Endothelial cell of umbilical vein (primary cell): Measurements from ENCODE around the gene SYAP1. TPM values are rescaled to one million over a fixed set of nuclear protein-coding genes. Genes with fewer than 3 reads are reported as not detected.

Experiments used
- BruUV-seq: library from RNA; stranded (reverse); fragments of 400-500 nt; replicated peaks from 2 replicates; lab custom pipeline; 2021; lab: Mats Ljungman, UMichigan
- CTCF ChIA-PET: fragments of 300-600, 350-600 bp; sonication (Branson Sonifier 250); formaldehyde crosslinking; loops from one replicate; lab custom pipeline; 2021; ENCODE audit warnings: antibody characterized with exemption, inconsistent platforms; lab: Charles Lee
- POLR2A ChIA-PET: fragments of 300-600, 350-600 bp; sonication (Branson Sonifier 250); formaldehyde crosslinking; loops from one replicate; lab custom pipeline; 2021; ENCODE audit warnings: antibody characterized with exemption, inconsistent platforms; lab: Charles Lee
- DNase-seq: peaks from one replicate; pipeline ENCODE4 v3.0.0-alpha.2; 2011; ENCODE audit warnings: low read depth, low spot score
- FAIRE-seq: peaks from 2 replicates; lab custom pipeline; 2011; peaks lifted over from hg19 to GRCh38; lab: Jason Lieb, UNC
- H2AFZ ChIP-seq: 2 replicates; pipeline ENCODE4 v1.6.0; 2012; ENCODE audit warnings: low read depth, low read length, control low read depth, inconsistent platforms
- H3K27ac ChIP-seq: 2 replicates; pipeline ENCODE4 v1.5.1; 2011; ENCODE audit warnings: low read depth, mild to moderate bottlenecking, control low read depth, low read length, moderate library complexity; ENCODE audit not compliant: insufficient read depth
- H3K27me3 ChIP-seq, 2 experiments: 2 replicates each; pipeline versions ENCODE4 v1.6.0 to v1.6.1; 2011; ENCODE audit warnings: low read length in 2 of 2, mixed read lengths in 1 of 2; ENCODE audit not compliant: control insufficient read depth in 2 of 2, insufficient read depth in 2 of 2
- H3K36me3 ChIP-seq, 2 experiments: 2 replicates in 1 of 2; 3 replicates in 1 of 2; pipeline ENCODE4 v1.5.1; 2011; ENCODE audit warnings: low read length in 2 of 2, mild to moderate bottlenecking in 1 of 2, moderate library complexity in 1 of 2; ENCODE audit not compliant: control insufficient read depth in 2 of 2, insufficient read depth in 2 of 2; ENCODE audit errors: extremely low read depth in 1 of 2
- H3K4me1 ChIP-seq: 3 replicates; pipeline ENCODE4 v1.5.1; 2011; ENCODE audit warnings: mild to moderate bottlenecking, low read length; ENCODE audit not compliant: control insufficient read depth, insufficient read depth; ENCODE audit errors: extremely low read depth
- H3K4me2 ChIP-seq: 2 replicates; pipeline ENCODE4 v1.6.1; 2011; ENCODE audit warnings: low read length, control low read depth, mixed read lengths; ENCODE audit not compliant: insufficient read depth
- H3K4me3 ChIP-seq, 3 experiments: fragments of 200-600 bp in 1 of 3; sonication (generic), shearing (Covaris generic) in 1 of 3; replicated peaks in 1 of 3; 2 replicates each; pipeline ENCODE4 v1.5.1; 2011 to 2016; ENCODE audit warnings: control low read depth in 3 of 3, low read length in 3 of 3, mild to moderate bottlenecking in 2 of 3, inconsistent platforms in 1 of 3, low read depth in 1 of 3, moderate library complexity in 1 of 3; ENCODE audit not compliant: insufficient read depth in 1 of 3
- H3K79me2 ChIP-seq: 2 replicates; pipeline ENCODE4 v1.6.0; 2012; ENCODE audit warnings: low read length, inconsistent platforms; ENCODE audit not compliant: control insufficient read depth, insufficient read depth
- H3K9ac ChIP-seq: replicated peaks from 2 replicates; pipeline ENCODE3; 2011; ENCODE audit warnings: low read length, control low read depth; ENCODE audit not compliant: insufficient read depth; ENCODE audit errors: extremely low read depth
- H3K9me1 ChIP-seq: replicated peaks from 3 replicates; pipeline ENCODE4 v1.6.0; 2011; ENCODE audit warnings: mild to moderate bottlenecking, low read length; ENCODE audit not compliant: control insufficient read depth, insufficient read depth; ENCODE audit errors: extremely low read depth
- H3K9me3 ChIP-seq: replicated peaks from 2 replicates; pipeline ENCODE4 v1.5.1; 2012; ENCODE audit warnings: low read length, inconsistent platforms; ENCODE audit not compliant: control insufficient read depth, insufficient read depth
- H4K20me1 ChIP-seq: replicated peaks from 2 replicates; pipeline ENCODE3; 2011; ENCODE audit warnings: mild to moderate bottlenecking, low read length; ENCODE audit not compliant: control insufficient read depth, insufficient read depth; ENCODE audit errors: extremely low read depth
- EZH2 ChIP-seq: IDR thresholded peaks from 2 replicates; pipeline ENCODE4 v1.6.1; 2012; ENCODE audit warnings: borderline replicate concordance, low read depth, mild to moderate bottlenecking, moderate library complexity, low read length, inconsistent platforms; ENCODE audit not compliant: severe bottlenecking
- FOS ChIP-seq: IDR thresholded peaks from 2 replicates; pipeline ENCODE4 v1.6.1; 2011; ENCODE audit warnings: mild to moderate bottlenecking, low read length, moderate library complexity, borderline replicate concordance; ENCODE audit not compliant: insufficient read depth
- GATA2 ChIP-seq: IDR thresholded peaks from 2 replicates; pipeline ENCODE4 v1.7.0; 2011; ENCODE audit warnings: low read depth, mild to moderate bottlenecking, moderate library complexity, mixed read lengths, low read length; ENCODE audit not compliant: insufficient read length, insufficient read depth
- JUN ChIP-seq: IDR thresholded peaks from 2 replicates; pipeline ENCODE4 v1.6.1; 2011; ENCODE audit warnings: borderline replicate concordance, low read depth; ENCODE audit not compliant: insufficient read length, insufficient read depth
- MAX ChIP-seq: IDR thresholded peaks from 2 replicates; pipeline ENCODE4 v1.6.1; 2011; ENCODE audit not compliant: insufficient read depth, insufficient read length
- MYC ChIP-seq: IDR thresholded peaks from one replicate; pipeline ENCODE4 v1.6.1; 2011; ENCODE audit warnings: mild to moderate bottlenecking, low read depth, low read length
- POLR2A ChIP-seq: IDR thresholded peaks from 2 replicates; pipeline ENCODE4 v1.6.1; 2012; ENCODE audit warnings: low read depth, mild to moderate bottlenecking, control low read depth, low read length
- POLR2AphosphoS5 ChIP-seq: IDR thresholded peaks from 2 replicates; pipeline ENCODE4 v1.6.1; 2012; ENCODE audit warnings: low read depth, mild to moderate bottlenecking, control low read depth, low read length, moderate library complexity; ENCODE audit not compliant: insufficient read depth
- dilution Hi-C: fragments of 300-500 bp; cut with MboI; formaldehyde crosslinking; loops from one replicate; pipeline ENCODE4 v1.15.0; 2019; ENCODE audit warnings: low sequenced_read_pairs; ENCODE audit not compliant: extremely low pct_ligation_motif_present
- intact Hi-C: fragments of 100-400 bp; cut with micrococcal nuclease; formaldehyde crosslinking; loops from one replicate; pipeline ENCODE4 v1.10.0; 2022
- polyA plus RNA-seq, 4 experiments: library from polyadenylated mRNA; depleted of rRNA in 3 of 4; stranded (reverse) in 3 of 4; unstranded in 1 of 4; fragments of >200 nt; gene quantifications; 2 replicates each; pipeline versions ENCODE4 v1.2.1 to v1.2.3, GENCODE V29; 2011 to 2012; ENCODE audit warnings: missing spikeins in 1 of 4
- total RNA-seq: library from RNA; stranded (reverse); gene quantifications from 2 replicates; pipeline ENCODE4 v1.2.3, GENCODE V29; 2021
- TF ChIP-seq, protein P1 (sequence below), 2 donors: IDR thresholded peaks; 1 replicate in 1 of 2; 2 replicates in 1 of 2; pipeline ENCODE4 v1.5.1; 2011; ENCODE audit warnings: low read length in 2 of 2, mild to moderate bottlenecking in 2 of 2, moderate library complexity in 2 of 2, control low read depth in 1 of 2, inconsistent platforms in 1 of 2, low read depth in 1 of 2; ENCODE audit not compliant: insufficient read depth in 1 of 2; ENCODE audit errors: extremely low read depth in 1 of 2

The SYAP1 gene
- total and polyA plus RNA-seq, 2 donors (not counting 3 experiments of a cell fraction or from before 2014, with no cell fraction given), result 3.4 to 21.9 TPM

DNA sequence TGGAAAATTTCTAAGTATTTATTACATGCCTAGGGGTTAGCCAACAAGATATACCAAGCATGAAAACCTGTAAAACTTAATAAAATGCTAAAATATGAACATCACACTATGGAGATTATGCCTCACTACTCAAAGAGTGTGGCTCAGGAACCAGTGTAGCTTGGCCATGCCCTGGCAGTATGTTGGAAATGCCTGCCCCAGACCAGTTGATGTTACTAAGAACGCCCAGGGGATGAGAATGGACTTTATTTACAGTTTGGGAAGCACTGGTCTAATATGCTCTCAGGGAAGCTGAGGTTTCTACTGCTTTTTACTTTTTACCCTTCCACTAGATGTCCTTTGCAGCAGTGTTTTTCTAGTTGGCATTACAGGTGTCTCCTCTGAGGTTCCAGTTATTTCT is 43.2 kb downstream of the SYAP1 start:
- Histone ChIP-seq H2AFZ (no peak overlapping the region), H3K9me3 (no peaks in the 10 kb centered on the region), H3K4me2 (no peak overlapping the region), H3K27ac (no peak overlapping the region), H3K36me3 (peaks cover 0 to 4% of the 10 kb centered on the region in 2 experiments), H3K4me1 (no peaks in the 10 kb centered on the region), H4K20me1 (no peaks in the 10 kb centered on the region), H3K9ac (no peak overlapping the region), H3K27me3 (no peaks in the 10 kb centered on the region), H3K4me3 (no peak overlapping the region), H3K79me2 (no peaks in the 10 kb centered on the region), H3K9me1 (no peaks in the 10 kb centered on the region)
- no peak for FAIRE-seq
- TF ChIP-seq JUN, result no peak
- no peak for TF ChIP-seq MAX
- no peak for TF ChIP-seq POLR2A
- TF ChIP-seq FOS, result no peak
- TF ChIP-seq, protein P1, sequence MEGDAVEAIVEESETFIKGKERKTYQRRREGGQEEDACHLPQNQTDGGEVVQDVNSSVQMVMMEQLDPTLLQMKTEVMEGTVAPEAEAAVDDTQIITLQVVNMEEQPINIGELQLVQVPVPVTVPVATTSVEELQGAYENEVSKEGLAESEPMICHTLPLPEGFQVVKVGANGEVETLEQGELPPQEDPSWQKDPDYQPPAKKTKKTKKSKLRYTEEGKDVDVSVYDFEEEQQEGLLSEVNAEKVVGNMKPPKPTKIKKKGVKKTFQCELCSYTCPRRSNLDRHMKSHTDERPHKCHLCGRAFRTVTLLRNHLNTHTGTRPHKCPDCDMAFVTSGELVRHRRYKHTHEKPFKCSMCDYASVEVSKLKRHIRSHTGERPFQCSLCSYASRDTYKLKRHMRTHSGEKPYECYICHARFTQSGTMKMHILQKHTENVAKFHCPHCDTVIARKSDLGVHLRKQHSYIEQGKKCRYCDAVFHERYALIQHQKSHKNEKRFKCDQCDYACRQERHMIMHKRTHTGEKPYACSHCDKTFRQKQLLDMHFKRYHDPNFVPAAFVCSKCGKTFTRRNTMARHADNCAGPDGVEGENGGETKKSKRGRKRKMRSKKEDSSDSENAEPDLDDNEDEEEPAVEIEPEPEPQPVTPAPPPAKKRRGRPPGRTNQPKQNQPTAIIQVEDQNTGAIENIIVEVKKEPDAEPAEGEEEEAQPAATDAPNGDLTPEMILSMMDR (IDR thresholded peaks at IDR 0.05; ENCODE audit: extremely low read depth in 1 of 2, insufficient read depth in 1 of 2, low read depth in 1 of 2, low read length in 2 of 2), result no peak
- TF ChIP-seq EZH2, result no peak
- TF ChIP-seq POLR2AphosphoS5, result no peak
- no peak for TF ChIP-seq GATA2
- TF ChIP-seq MYC, result no peak
- no peak for DNase-seq
- ChIA-PET CTCF (no interaction called here), POLR2A (no interaction called here)
- intact Hi-C loops, result no loop called here
- BruUV-seq, result no TSS peak
- dilution Hi-C loops, result no loop called here
